GM12891 (cell line): ENCODE data around the gene TMEM63B.

Experiments
- POLR2A ChIP-seq: IDR thresholded peaks from 2 replicates; pipeline ENCODE4 v1.6.1; 2011; ENCODE audit warnings: low read depth, low read length, control low read depth
- POLR2AphosphoS5 ChIP-seq: IDR thresholded peaks from 2 replicates; pipeline ENCODE4 v1.6.1; 2011; ENCODE audit warnings: low read depth, low read length, control low read depth
- TAF1 ChIP-seq: IDR thresholded peaks from 2 replicates; pipeline ENCODE4 v1.6.1; 2011; ENCODE audit warnings: low read depth, low read length, control low read depth

DNA sequence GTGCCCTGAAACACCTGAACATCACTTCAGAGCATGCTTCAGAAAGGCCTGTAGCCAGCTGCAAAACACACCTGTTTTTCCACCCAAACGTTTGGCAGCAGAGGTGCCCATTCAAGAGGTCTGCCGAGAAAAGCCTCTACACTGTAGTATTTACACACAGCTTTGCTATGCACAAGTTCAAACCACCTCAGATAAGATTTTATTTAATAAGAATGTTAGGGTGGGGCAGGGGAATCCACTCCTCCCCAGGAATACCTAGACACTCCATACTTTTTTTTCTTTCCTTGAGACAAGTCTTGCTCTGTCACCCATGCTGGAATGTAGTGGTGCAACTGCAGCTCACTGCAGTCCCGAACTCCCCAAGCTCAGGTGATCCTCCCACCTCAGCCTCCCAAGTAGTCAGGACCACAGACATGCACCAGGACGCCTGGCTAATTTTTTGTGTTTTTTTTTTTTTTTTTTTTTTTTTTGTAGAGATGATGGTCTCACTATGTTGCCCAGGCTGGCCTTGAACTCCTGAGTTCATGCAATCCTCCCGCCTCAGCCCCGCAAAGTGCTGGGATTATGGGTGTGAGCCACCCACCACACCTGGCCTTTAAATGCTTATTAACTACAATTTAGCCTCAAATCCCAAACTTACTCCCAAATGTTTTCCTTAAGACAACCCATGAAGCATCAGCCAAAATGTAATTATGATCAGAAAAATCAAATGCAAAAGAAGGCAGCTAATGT, 9.8 kb upstream of the TMEM63B start:
- TF ChIP-seq POLR2AphosphoS5 = no peak
- no peak for TF ChIP-seq TAF1
- TF ChIP-seq POLR2A = no peak
